C1 segment of cervical spinal cord (tissue), 14 donors: ENCODE results near the gene KIAA1958.
"Not testable (repeated sequence)": the region's sequence is repeated elsewhere in the genome, so short reads cannot be mapped to it uniquely, and the experiment has no call there.

Source experiments
- DNase-seq, 14 donors: peaks; one replicate each; lab custom pipeline; 2025; lab: John Stamatoyannopoulos, UW

KIAA1958 gene

DNA sequence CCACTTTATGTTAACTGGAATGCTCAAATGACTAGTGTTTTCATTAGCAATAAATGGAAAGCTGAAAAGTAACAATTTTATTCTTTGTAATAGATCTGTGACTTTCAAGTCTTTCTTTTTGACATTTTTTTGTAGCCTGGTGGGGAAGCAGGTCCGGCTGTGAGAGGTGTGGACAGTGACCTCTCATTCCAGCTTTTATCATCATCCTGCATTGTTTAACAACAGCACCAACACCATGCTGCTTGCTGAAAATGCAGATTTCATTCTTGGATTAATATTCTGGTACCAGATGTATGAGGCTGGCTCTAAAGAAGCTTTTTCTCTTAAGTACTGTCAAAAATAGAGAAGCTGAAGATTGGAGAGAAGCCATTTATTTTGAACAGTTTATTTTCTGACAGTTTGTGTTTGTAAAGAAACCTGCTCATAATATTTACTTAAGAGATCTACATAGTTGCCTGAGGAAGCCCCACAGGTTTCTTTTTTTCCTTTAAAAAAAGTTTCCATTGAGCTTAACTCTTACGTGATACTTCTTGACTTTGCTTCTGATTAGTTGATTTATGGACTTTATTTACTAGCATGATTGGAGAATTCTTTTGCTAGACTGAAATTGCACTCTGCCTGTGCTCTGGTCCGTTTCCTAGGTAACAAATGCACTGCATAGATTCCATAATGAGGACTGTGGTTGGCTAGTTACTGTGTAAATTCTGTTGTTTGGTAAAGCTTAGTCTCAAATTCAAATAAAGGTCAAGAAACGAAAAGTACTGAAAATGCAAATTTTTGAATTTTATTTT, 3.4 kb downstream of the KIAA1958 start:
- DNase-seq = peak in 1 of 14 donors; percentile 9

GRCh38 chr9:112493393-112494137, 6.9 kb downstream of the KIAA1958 start:
- no peak for DNase-seq

DNA sequence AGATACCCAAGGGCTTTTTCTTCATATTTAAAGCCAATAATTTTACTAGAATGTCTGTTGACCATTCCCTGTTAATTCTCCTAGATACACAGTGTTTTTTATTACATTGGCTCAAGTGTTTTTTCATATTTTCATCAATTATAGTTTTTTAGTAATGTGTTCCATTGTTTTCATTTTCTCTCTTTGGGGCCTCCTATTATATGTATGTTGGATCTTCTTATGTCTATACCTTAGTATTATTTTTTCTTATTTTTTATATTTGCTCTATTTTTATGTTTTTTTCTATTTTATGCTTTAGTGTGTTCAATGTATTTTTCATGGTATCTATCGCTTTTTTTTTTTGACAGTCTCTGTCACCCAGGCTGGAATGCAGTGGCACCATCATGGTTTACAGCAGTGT, 7.5 kb downstream of the KIAA1958 start:
- DNase-seq = no peak

DNA sequence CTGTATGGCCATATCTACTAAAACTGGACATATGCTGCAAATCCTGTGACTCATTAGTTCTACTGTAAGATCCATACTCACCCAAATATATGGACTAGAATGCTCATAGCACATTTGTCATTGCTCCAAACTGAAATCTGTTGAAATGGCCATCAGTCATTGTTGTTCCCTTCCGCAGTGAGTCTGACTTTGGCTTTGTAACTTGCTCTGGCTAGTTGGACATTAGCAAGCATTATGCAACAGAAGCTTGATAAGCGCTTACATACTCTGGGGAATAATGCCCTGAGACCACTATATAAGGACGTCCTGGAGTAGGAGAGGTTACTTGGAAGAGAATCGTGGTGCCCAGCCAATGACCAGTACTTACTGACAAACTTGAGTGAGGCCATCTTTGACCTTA, 9.0 kb downstream of the KIAA1958 start:
- DNase-seq = no peak

DNA sequence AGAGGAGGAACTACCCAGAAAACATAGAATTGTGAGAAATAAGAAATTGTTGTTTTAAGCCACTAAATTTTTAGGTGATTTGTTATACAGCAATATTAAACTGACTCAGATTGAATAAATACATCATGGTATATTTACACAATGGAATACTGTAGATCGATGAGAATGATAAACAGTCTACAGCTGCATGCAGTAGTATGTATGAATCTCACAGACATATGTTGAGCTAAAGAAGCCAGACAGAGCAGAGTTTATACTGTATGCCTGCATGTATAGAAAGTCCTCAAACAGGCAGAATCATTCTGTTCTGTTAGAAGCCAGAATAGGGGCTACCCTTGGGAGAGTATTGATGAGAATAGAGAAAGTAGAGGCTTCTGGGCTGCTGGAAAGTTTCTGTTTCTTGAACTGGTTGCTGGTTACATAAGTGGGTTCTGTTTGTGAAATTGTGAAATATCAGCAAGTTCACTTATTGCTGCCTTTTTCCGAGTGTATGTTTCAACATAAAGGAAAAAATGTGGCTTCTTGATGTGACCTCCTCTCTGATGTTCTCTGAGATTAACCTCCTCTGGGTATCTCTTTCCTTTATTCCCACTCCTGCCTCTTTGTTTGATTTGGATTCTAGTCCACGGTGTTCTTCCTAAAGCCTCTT, 9.6 kb downstream of the KIAA1958 start:
- no peak for DNase-seq

DNA sequence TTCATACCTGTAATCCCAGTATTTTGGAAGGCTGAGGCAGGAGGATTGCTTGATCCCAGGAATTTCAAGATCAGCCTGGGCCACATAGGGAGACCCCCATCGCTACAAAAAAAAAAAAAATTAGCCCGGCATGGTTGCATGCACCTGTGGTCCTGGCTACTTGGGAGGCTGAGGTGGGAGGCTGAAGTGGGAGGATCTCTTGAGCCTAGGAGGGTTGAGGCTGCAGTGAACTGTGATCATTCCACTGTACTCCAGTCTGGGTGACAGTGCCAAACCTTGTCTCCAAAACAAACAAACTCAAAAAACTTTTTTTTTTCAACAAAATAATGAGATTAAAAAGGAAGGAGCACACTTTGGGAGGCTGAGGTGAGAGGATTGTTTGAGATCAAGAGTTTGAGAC, 14.2 kb downstream of the KIAA1958 start:
- no peak for DNase-seq

DNA sequence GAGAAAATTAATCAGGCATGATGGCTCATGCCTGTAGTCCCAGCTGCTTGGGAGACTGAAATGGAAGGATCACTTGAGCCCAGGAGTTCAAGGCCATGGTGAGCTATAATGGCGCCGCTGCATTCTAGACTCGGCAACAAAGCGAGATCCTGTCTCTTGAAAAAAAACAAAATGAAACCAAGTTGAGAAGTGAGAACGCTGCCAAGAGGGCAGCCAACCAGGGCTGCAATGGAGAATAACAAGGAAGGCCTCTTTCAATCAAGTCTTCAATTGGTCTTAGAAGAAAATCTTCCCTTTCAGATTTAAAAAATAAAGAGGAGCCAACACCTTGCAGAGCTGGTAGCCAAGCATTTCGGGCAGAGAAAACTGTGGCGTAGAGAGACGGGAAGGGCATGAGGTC, 14.7 kb downstream of the KIAA1958 start:
- DNase-seq = peak in 2 of 14 donors; percentile 12 to 29

GRCh38 chr9:112502175-112502946, 15.7 kb downstream of the KIAA1958 start:
- DNase-seq = no peak

- DNase-seq = no peak
Measured at GRCh38 chr9:112503170-112503569, 16.5 kb downstream of the KIAA1958 start.

DNA sequence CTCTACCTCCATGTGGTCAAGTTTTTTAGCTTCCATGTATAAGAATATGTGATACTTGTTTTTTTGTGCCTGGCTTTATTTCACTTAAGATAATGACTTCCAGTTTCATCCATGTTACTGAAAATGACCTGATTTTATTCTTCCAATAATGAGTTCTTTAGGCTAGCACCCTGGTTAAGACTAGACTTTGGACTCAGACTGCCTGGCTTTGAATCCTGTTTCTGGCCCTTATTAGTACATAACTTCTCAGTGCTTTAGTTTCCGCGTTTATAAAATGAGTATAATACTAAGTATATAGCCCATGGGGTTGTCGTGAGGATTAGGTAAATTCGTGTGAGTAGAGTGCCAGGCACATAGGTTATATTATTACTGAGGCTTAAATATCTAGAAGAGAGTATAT, 18.5 kb downstream of the KIAA1958 start:
- DNase-seq = no peak

- no peak for DNase-seq
Measured at GRCh38 chr9:112505607-112506006, 19.0 kb downstream of the KIAA1958 start.

DNA sequence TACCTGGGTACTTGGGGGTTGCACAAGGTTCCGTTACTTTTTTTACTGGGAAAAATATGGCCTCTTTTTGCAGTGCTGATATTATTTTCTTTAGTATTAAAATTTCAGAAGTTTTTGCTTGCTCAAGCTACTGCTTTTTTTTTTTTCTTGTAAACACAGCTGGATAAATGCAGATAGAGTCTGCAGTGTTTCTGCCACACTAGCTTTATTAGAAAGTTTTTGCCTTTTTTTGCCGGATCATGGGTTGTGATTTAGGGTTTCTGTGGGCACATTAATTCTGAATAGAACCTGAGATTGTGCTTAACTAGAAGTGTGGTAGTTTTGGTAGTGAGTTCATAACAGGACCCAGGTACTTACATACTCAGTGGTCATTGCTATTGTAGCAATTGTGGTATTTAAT, 19.9 kb downstream of the KIAA1958 start:
- no peak for DNase-seq

DNA sequence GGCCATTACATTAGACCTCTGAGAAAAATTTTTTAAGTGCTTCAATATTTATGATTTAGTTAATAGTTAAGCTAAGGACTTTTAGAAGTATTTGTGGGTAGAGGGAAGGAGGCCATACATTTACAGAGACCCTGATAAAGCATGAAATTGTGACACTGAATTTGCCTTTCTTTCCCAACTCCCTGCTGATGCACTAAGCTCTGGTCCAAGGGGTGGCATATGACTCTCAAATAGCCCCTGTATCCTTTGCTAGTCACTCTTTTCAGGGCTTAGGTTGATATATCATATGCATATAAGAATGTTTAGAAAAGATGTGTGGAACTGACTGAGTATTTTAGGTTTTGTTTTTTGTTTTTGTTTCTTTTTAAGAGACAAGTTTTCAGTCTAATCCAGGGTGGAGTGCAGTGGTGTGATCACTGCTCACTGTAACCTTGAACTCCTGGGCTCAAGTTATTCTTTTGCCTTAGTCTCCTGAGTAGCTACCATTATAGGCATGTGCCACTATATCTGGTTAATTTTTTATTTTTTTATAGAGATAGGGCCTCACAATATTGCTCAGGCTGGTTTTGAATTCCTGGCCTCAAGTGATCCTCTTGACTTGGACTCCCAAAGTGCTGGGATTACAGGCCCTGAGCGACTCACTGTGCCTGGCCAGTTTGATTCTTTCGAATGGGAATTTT, 20.5 kb downstream of the KIAA1958 start:
- no peak for DNase-seq

DNA sequence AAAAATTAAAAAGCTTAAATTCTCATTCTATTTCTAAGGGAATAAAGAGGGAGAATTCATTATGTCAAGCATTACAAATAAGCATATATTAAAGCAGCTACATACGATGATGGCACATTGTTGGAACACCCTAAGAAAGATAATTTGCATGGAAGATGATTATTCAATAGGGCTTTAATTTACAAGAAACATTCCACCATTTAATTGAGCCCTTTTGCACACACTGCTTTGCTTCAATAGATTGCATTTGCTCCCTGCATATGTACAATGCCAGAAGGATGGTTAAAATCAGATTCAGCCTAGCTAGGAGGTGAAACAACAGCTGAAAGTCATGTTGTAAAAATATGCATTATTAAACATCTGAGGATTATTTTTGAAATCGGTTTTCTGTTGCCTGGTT, 21.8 kb downstream of the KIAA1958 start:
- DNase-seq = no peak

- not testable (repeated sequence) for DNase-seq
Measured at GRCh38 chr9:112512377-112512776, 25.8 kb downstream of the KIAA1958 start.

GRCh38 chr9:112516769-112517168, 30.1 kb downstream of the KIAA1958 start:
- no peak for DNase-seq

DNA sequence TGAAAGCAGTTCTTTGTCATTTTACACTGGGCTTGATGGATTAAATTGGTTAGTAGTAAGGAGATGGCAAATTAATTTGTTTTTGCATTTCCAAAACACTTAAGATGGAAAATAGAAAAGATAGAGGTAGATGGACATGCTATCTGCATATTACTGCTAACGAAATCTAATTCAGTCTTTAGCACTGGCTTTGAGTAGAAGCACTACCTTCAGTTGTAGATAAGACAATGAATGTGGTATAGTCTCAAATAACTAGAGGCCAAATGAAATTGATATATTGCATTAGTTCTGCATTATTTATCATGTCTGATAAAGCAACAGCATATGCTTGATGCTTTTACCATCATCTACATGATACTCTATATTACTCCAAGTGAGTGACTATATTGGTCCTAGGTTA, 33.4 kb downstream of the KIAA1958 start:
- no peak for DNase-seq

- peak in 1 of 14 donors; percentile 9 for DNase-seq
Measured at GRCh38 chr9:112520656-112521055, 34.0 kb downstream of the KIAA1958 start.

- DNase-seq = no peak
Measured at GRCh38 chr9:112526973-112527372, 40.3 kb downstream of the KIAA1958 start.

DNA sequence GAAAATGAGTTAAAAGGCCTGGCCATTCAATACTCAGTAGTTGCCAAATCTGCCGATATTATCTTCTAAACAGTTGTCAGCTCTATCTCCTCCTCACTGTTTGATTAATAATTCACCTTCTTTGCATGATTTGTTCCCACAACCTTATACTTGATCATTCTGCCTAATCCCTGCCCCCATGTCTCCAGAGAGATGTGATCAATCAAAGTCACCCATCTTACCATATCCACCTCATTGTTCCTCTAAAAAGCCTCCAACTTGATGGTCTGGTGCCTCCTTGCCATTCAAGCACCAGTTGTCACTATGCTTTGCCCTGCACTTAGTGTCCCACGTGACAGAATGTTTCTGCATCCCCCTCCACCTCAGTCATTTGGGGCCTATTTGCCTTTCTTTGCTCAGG, 41.3 kb downstream of the KIAA1958 start:
- no peak for DNase-seq

DNA sequence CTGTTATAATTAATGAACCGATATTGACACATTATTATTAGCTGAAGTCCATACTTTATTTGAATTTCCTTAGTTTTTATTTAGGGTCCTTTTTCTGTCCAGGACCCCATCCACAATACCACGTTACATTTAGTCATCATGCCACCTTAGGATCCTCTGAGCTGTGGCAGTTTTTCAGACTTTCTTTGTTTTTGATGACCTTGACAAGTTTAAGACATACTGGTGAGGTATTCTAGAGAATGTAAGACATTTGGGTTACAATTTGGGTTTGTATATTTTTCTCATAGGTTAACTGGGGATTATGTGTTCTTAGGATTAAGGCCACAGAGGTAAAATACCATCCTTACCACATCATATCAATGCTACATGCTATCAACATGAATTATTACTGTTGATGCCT, 42.7 kb downstream of the KIAA1958 start:
- no peak for DNase-seq
